Activated naive CD4-positive, alpha-beta T cell treated with anti-CD3 and anti-CD28 coated beads, Interleukin-2, amount 10 ng/mL, durations not matched to agents 7 days and 5 days (primary cell): ENCODE data around the gene FAM83D.

Experiments
- CTCF ChIA-PET: fragments of 350-600 bp; sonication (Branson Sonifier 250); formaldehyde crosslinking; loops from one replicate; lab custom pipeline; 2021; ENCODE audit warnings: antibody characterized with exemption; lab: Charles Lee
- DNase-seq: peaks from one replicate; pipeline ENCODE4 v3.0.0-alpha.2; 2020
- H3K27ac Mint-ChIP-seq: one replicate; pipeline ENCODE4 v1.8.0; 2021; ENCODE audit warnings: mild to moderate bottlenecking, moderate library complexity, mixed read lengths
- H3K27me3 Mint-ChIP-seq: one replicate; pipeline ENCODE4 v1.8.0; 2021; ENCODE audit warnings: mild to moderate bottlenecking, mixed read lengths
- H3K36me3 Mint-ChIP-seq: one replicate; pipeline ENCODE4 v1.8.0; 2021; ENCODE audit warnings: mixed read lengths
- H3K4me1 Mint-ChIP-seq: one replicate; pipeline ENCODE4 v1.8.0; 2021; ENCODE audit warnings: mixed read lengths
- H3K4me3 Mint-ChIP-seq: one replicate; pipeline ENCODE4 v1.8.0; 2021; ENCODE audit warnings: mild to moderate bottlenecking, moderate library complexity, mixed read lengths
- H3K9me3 Mint-ChIP-seq: one replicate; pipeline ENCODE4 v1.8.0; 2021; ENCODE audit warnings: mixed read lengths

Gene FAM83D

GRCh38 chr20:38905375-38905774 lies 20.8 kb upstream of the FAM83D start:
- DNase-seq, result no peak

GRCh38 chr20:38907918-38908677 lies 18.1 kb upstream of the FAM83D start:
- peaks cover 63% of the 10 kb centered on the region for H3K36me3 Mint-ChIP-seq
- no peak overlapping the region for H3K27ac Mint-ChIP-seq
- DNase-seq, result no peak
- CTCF ChIA-PET, result interaction anchor here (1.4 kb wide), 1 partner anchor 15 kb away, joined by 3 read pairs; no protein-coding TSS in a partner anchor
- H3K4me3 Mint-ChIP-seq, result no peak overlapping the region
- H3K27me3 Mint-ChIP-seq, result no peaks in the 10 kb centered on the region
- H3K9me3 Mint-ChIP-seq, result peaks cover 4% of the 10 kb centered on the region
- no peaks in the 10 kb centered on the region for H3K4me1 Mint-ChIP-seq

More at GRCh38 chr20:38905375-38905774, 20.8 kb upstream of the FAM83D start:
- Mint-ChIP-seq H3K4me3 (no peak overlapping the region), H3K27ac (no peak overlapping the region), H3K36me3 (peaks cover 77% of the 10 kb centered on the region), H3K4me1 (no peaks in the 10 kb centered on the region), H3K27me3 (no peaks in the 10 kb centered on the region), H3K9me3 (peaks cover 4% of the 10 kb centered on the region)
- CTCF ChIA-PET, result no interaction called here

- Mint-ChIP-seq H3K36me3 (peaks cover 46% of the 10 kb centered on the region), H3K4me3 (no peak overlapping the region), H3K27me3 (no peaks in the 10 kb centered on the region), H3K9me3 (no peaks in the 10 kb centered on the region), H3K27ac (no peak overlapping the region), H3K4me1 (no peaks in the 10 kb centered on the region)
- no peak for DNase-seq
- CTCF ChIA-PET, result no interaction called here
Observed at GRCh38 chr20:38915355-38915754, 10.9 kb upstream of the FAM83D start.

GRCh38 chr20:38917657-38918056 lies 8.6 kb upstream of the FAM83D start:
- no peaks in the 10 kb centered on the region for H3K27me3 Mint-ChIP-seq
- H3K36me3 Mint-ChIP-seq, result peaks cover 44% of the 10 kb centered on the region
- CTCF ChIA-PET, result interaction anchor here (0.8 kb wide), 1 partner anchor 131 kb away, joined by 3 read pairs; no protein-coding TSS in a partner anchor
- H3K4me3 Mint-ChIP-seq, result no peak overlapping the region
- no peaks in the 10 kb centered on the region for H3K9me3 Mint-ChIP-seq
- DNase-seq, result no peak
- H3K27ac Mint-ChIP-seq, result no peak overlapping the region
- H3K4me1 Mint-ChIP-seq, result no peaks in the 10 kb centered on the region

DNA sequence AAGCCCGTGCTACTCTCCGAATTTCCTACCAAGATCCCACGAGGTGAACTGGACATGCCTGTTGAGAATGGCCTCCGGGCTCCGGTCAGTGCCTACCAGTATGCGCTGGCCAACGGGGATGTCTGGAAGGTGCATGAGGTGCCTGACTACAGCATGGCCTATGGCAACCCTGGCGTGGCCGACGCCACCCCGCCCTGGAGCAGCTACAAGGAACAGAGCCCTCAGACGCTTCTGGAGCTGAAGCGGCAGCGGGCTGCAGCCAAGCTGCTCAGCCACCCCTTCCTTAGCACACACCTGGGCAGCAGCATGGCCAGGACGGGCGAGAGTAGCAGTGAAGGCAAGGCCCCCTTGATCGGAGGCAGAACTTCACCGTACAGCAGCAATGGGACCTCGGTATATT lies 8.0 kb upstream of the FAM83D start:
- CTCF ChIA-PET, result interaction anchor here (0.8 kb wide), 1 partner anchor 131 kb away, joined by 3 read pairs; no protein-coding TSS in a partner anchor
- Mint-ChIP-seq H3K27me3 (no peaks in the 10 kb centered on the region), H3K36me3 (peaks cover 43% of the 10 kb centered on the region), H3K9me3 (no peaks in the 10 kb centered on the region), H3K4me3 (no peak overlapping the region), H3K4me1 (no peaks in the 10 kb centered on the region), H3K27ac (peak overlapping the region; percentile 14)
- no peak for DNase-seq

- H3K36me3 Mint-ChIP-seq, result peaks cover 38% of the 10 kb centered on the region
- H3K4me3 Mint-ChIP-seq, result no peak overlapping the region
- no peaks in the 10 kb centered on the region for H3K4me1 Mint-ChIP-seq
- no peaks in the 10 kb centered on the region for H3K9me3 Mint-ChIP-seq
- H3K27ac Mint-ChIP-seq, result no peak overlapping the region
- CTCF ChIA-PET, result no interaction called here
- no peaks in the 10 kb centered on the region for H3K27me3 Mint-ChIP-seq
- no peak for DNase-seq
Observed at GRCh38 chr20:38919683-38920082, 6.5 kb upstream of the FAM83D start.

DNA sequence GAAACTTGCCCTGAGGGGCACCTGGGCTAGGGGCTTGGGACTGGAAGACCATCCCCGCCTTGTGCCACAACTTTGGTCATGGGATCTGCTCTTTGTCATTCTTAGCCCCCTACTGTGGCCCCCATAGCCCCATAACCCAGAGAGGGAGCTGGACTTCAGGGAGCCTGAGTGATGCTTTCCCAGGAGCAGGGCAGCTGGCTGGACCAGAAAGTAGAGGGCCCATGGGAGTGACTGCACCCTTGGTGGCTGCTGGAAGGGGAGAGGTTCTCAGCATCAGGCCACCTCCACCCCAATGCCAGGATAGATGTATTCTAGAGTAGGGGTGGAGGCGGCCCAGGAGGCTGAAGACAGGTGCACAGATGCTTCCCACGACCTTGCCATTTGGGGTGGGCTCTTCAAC lies 5.8 kb upstream of the FAM83D start:
- Mint-ChIP-seq H3K9me3 (no peaks in the 10 kb centered on the region), H3K36me3 (peaks cover 40% of the 10 kb centered on the region), H3K4me3 (no peak overlapping the region), H3K27ac (no peak overlapping the region), H3K4me1 (no peaks in the 10 kb centered on the region), H3K27me3 (no peaks in the 10 kb centered on the region)
- no peak for DNase-seq
- CTCF ChIA-PET, result interaction anchor here (1.7 kb wide), 1 partner anchor 127 kb away, joined by 4 read pairs; no protein-coding TSS in a partner anchor

DNA sequence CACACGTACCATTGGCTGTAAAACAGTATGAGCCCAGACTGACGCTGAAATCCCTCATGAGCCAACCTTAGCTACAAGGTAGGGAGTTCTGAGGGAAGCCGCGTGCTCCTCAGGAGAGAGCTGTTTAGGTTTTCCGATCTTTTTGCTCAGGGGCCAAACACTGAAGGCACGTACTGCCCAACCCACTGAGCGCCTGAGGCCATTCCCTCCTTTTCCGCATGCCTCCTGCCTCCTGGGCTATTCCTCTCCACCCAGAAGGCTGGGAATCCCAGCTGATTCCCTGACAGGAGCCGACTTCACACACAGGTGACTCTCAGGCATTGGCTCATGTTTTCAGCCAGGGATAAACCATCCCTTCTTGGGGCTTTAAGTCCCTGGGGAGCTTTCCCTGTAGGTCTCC lies 5.4 kb upstream of the FAM83D start:
- Mint-ChIP-seq H3K27me3 (no peaks in the 10 kb centered on the region), H3K4me3 (no peak overlapping the region), H3K27ac (no peak overlapping the region), H3K9me3 (no peaks in the 10 kb centered on the region), H3K4me1 (peaks cover 3% of the 10 kb centered on the region), H3K36me3 (peaks cover 36% of the 10 kb centered on the region)
- DNase-seq, result no peak
- CTCF ChIA-PET, result interaction anchor here (1.4 to 2.4 kb wide), 3 partner anchors 62 to 129 kb away, joined by 3 to 19 read pairs (median 4); no protein-coding TSS in a partner anchor

GRCh38 chr20:38924718-38925117 lies 1.5 kb upstream of the FAM83D start:
- no peak for DNase-seq
- Mint-ChIP-seq H3K4me3 (peak overlapping the region; percentile 7), H3K27ac (peak overlapping the region; percentile 53), H3K4me1 (peaks cover 27% of the 10 kb centered on the region), H3K36me3 (peaks cover 25% of the 10 kb centered on the region), H3K9me3 (no peaks in the 10 kb centered on the region), H3K27me3 (no peaks in the 10 kb centered on the region)
- CTCF ChIA-PET, result interaction anchor here (1.2 to 6.9 kb wide), 2 partner anchors 117 to 125 kb away, joined by 3 to 54 read pairs; no protein-coding TSS in a partner anchor

GRCh38 chr20:38926934-38927616 lies 858 bp downstream of the FAM83D start:
- CTCF ChIA-PET, result interaction anchor here (1.1 to 6.9 kb wide), 5 partner anchors 13 to 154 kb away, joined by 4 to 54 read pairs (median 6); partner anchors contain the start of gene DHX35
- Mint-ChIP-seq H3K9me3 (no peaks in the 10 kb centered on the region), H3K4me1 (peaks cover 43% of the 10 kb centered on the region), H3K36me3 (peaks cover 31% of the 10 kb centered on the region), H3K4me3 (peak overlapping the region; percentile 77), H3K27me3 (no peaks in the 10 kb centered on the region), H3K27ac (peak overlapping the region; percentile 73)
- DNase-seq, result no peak

DNA sequence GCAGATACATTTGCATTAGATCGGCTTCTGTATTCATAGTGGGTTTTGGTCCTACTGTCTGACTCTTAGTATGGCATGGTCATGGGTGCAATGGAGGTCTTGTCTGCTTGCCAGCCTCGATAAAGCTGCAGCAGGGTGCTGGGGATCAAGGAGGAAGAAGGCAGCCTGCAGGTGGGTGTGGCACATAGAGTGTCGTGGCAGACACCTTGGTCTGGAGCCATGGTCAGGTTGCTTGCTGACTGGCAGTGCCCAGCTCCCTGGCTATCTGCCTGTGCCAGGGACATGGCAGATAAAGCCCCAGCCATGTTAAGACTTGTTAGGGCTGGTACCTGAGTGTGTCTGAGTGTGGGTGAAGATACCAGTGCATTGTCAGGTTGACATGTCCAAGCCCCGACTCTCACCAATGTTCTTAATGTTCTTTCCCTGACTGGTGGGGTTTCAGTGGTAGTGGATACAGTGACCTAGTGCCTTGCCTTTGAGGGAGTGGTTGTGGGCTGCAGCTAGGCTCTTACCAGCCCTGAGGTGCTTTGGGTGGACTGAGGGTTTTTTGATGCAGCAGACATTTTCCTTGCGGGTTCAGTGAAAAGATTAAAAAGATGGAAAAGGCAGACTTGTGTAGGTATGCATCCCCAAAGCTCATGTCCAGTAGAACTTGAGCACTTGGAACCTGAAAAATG lies 1.8 kb downstream of the FAM83D start:
- Mint-ChIP-seq H3K4me1 (peaks cover 47% of the 10 kb centered on the region), H3K9me3 (no peaks in the 10 kb centered on the region), H3K27ac (peak overlapping the region; percentile 22), H3K27me3 (no peaks in the 10 kb centered on the region), H3K4me3 (peak overlapping the region; percentile 77), H3K36me3 (peaks cover 31% of the 10 kb centered on the region)
- CTCF ChIA-PET, result interaction anchor here (1.8 to 6.9 kb wide), 2 partner anchors 9 to 122 kb away, joined by 3 to 54 read pairs; no protein-coding TSS in a partner anchor
- DNase-seq, result peak; percentile 34

GRCh38 chr20:38930242-38930569 lies 4.0 kb downstream of the FAM83D start:
- CTCF ChIA-PET, result interaction anchor here (0.9 to 6.9 kb wide), 3 partner anchors 34 to 119 kb away, joined by 3 to 54 read pairs (median 4); no protein-coding TSS in a partner anchor
- H3K9me3 Mint-ChIP-seq, result no peaks in the 10 kb centered on the region
- H3K4me3 Mint-ChIP-seq, result no peak overlapping the region
- no peaks in the 10 kb centered on the region for H3K27me3 Mint-ChIP-seq
- peaks cover 51% of the 10 kb centered on the region for H3K4me1 Mint-ChIP-seq
- no peak for DNase-seq
- no peak overlapping the region for H3K27ac Mint-ChIP-seq
- H3K36me3 Mint-ChIP-seq, result peaks cover 24% of the 10 kb centered on the region

DNA sequence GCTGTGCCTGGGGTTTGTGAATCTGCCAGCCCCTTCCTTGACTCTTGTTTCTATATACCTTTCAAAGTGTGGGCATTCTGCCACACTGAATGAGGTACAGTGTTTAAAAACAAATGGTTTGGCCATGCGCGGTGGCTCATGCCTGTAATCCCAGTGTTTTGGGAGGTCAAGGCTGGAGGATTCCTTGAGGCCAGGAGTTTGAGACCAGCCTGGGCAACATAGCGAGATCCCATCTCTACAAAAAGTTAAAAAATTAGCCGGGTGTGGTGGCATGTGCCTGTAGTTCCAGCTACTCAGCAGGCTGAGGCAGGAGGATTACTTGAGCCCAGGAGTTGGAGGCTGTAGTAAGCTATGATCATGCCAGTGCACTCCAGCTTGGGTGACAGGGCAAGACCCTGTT lies 5.8 kb downstream of the FAM83D start:
- peaks cover 47% of the 10 kb centered on the region for H3K4me1 Mint-ChIP-seq
- no peaks in the 10 kb centered on the region for H3K9me3 Mint-ChIP-seq
- H3K27me3 Mint-ChIP-seq, result no peaks in the 10 kb centered on the region
- no peak for DNase-seq
- H3K27ac Mint-ChIP-seq, result no peak overlapping the region
- no peak overlapping the region for H3K4me3 Mint-ChIP-seq
- peaks cover 28% of the 10 kb centered on the region for H3K36me3 Mint-ChIP-seq
- CTCF ChIA-PET, result interaction anchor here (1.1 kb wide), 1 partner anchor 116 kb away, joined by 3 read pairs; no protein-coding TSS in a partner anchor
